ENCODE results near the gene NELL1. TPM values are rescaled to one million over a fixed set of nuclear protein-coding genes. Genes with fewer than 3 reads are reported as not detected.

Gene NELL1
- total RNA-seq, 1 experiment from 2014 or later = not detected

- in situ Hi-C loops (cut with HindIII; ENCODE audit: low pct_unique_long_range_greater_than_20kb, low sequenced_read_pairs) (no loop called here), intact Hi-C loops (cut with micrococcal nuclease; ENCODE audit: unreplicated experiment) (no loop called here)
- POLR2A ChIA-PET = no interaction called here
- Histone ChIP-seq H3K36me3 (ENCODE audit: control insufficient read depth, insufficient read depth, low read length) (no peaks in the 10 kb centered on the region), H3K4me1 (ENCODE audit: control insufficient read depth, insufficient read depth, low read length) (no peaks in the 10 kb centered on the region), H3K27ac (ENCODE audit: low read length) (no peak overlapping the region), H3K27me3 (ENCODE audit: control insufficient read depth, insufficient read depth, low read length) (0 out of 2 replicates have a peak, but pooled peaks cover 2% of the 10 kb centered on the region), H3K9me3 (ENCODE audit: control insufficient read depth, insufficient read depth, low read depth, low read length) (no peaks in the 10 kb centered on the region), H3K4me3 (ENCODE audit: low read depth in 2 of 2, low read length in 2 of 2) (no peak overlapping the region)
- no peak for ATAC-seq
- TF ChIP-seq CTCF (IDR thresholded peaks at IDR 0.05) (no peak), REST (IDR thresholded peaks at IDR 0.05; ENCODE audit: insufficient read depth in 1 of 2, low read depth in 2 of 2, low read length in 1 of 2) (no peak), POLR2AphosphoS5 (IDR thresholded peaks at IDR 0.05; ENCODE audit: low read depth, low read length) (no peak), SIN3A (IDR thresholded peaks at IDR 0.05; ENCODE audit: borderline replicate concordance, insufficient read depth, low read depth, low read length) (no peak), TCF7L2 (IDR thresholded peaks at IDR 0.05; ENCODE audit: low read depth, low read length) (no peak)
- no peak for DNase-seq (ENCODE audit: low read depth, low spot score)
- no TSS peak for BruUV-seq (replicated peaks)
- CTCF ChIA-PET = no interaction called here
Measured at GRCh38 chr11:20627701-20628100, 41.7 kb upstream of the NELL1 start.

- no peak for ATAC-seq
- intact Hi-C loops (cut with micrococcal nuclease; ENCODE audit: unreplicated experiment) = no loop called here
- H3K4me1 ChIP-seq (ENCODE audit: control insufficient read depth, insufficient read depth, low read length) = no peaks in the 10 kb centered on the region
- H3K9me3 ChIP-seq (ENCODE audit: control insufficient read depth, insufficient read depth, low read depth, low read length) = no peaks in the 10 kb centered on the region
- POLR2A ChIA-PET = no interaction called here
- H3K4me3 ChIP-seq (ENCODE audit: low read depth in 2 of 2, low read length in 2 of 2) = no peak overlapping the region
- CTCF ChIA-PET = no interaction called here
- TF ChIP-seq POLR2AphosphoS5 (IDR thresholded peaks at IDR 0.05; ENCODE audit: low read depth, low read length) (no peak), REST (IDR thresholded peaks at IDR 0.05; ENCODE audit: insufficient read depth in 1 of 2, low read depth in 2 of 2, low read length in 1 of 2) (no peak), CTCF (IDR thresholded peaks at IDR 0.05) (no peak), SIN3A (IDR thresholded peaks at IDR 0.05; ENCODE audit: borderline replicate concordance, insufficient read depth, low read depth, low read length) (no peak), TCF7L2 (IDR thresholded peaks at IDR 0.05; ENCODE audit: low read depth, low read length) (no peak)
- no TSS peak for BruUV-seq (replicated peaks)
- no peaks in the 10 kb centered on the region for H3K36me3 ChIP-seq (ENCODE audit: control insufficient read depth, insufficient read depth, low read length)
- no peaks in the 10 kb centered on the region for H3K27me3 ChIP-seq (ENCODE audit: control insufficient read depth, insufficient read depth, low read length)
- no peak overlapping the region for H3K27ac ChIP-seq (ENCODE audit: low read length)
- in situ Hi-C loops (cut with HindIII; ENCODE audit: low pct_unique_long_range_greater_than_20kb, low sequenced_read_pairs) = no loop called here
- DNase-seq (ENCODE audit: low read depth, low spot score) = no peak
Measured at GRCh38 chr11:20631519-20632168, 37.7 kb upstream of the NELL1 start.
